HUES6 (cell line): Measurements from ENCODE around the gene NFKBIA.
"Not testable (repeated sequence)": the region's sequence is repeated elsewhere in the genome, so short reads cannot be mapped to it uniquely, and the experiment has no call there.

Experiments used
- H3K27ac ChIP-seq: 2 replicates; pipeline ENCODE4 v1.7.0; 2013; ENCODE audit warnings: low read depth, mild to moderate bottlenecking, low read length, inconsistent platforms
- H3K27me3 ChIP-seq: 2 replicates; pipeline ENCODE4 v1.6.1; 2013; ENCODE audit warnings: low read length; ENCODE audit not compliant: control insufficient read depth, insufficient read depth
- H3K36me3 ChIP-seq: 2 replicates; pipeline ENCODE4 v1.6.1; 2013; ENCODE audit warnings: low read length; ENCODE audit not compliant: control insufficient read depth, insufficient read depth
- H3K4me1 ChIP-seq: 2 replicates; pipeline ENCODE4 v1.6.1; 2013; ENCODE audit warnings: low read length; ENCODE audit not compliant: control insufficient read depth, insufficient read depth
- H3K4me3 ChIP-seq: 2 replicates; pipeline ENCODE4 v1.5.1; 2013; ENCODE audit warnings: low read depth, low read length
- H3K9ac ChIP-seq: one replicate; pipeline ENCODE4 v1.6.1; 2013; ENCODE audit warnings: mild to moderate bottlenecking, low read length
- H3K9me3 ChIP-seq: 2 replicates; pipeline ENCODE4 v1.6.1; 2013; ENCODE audit warnings: low read depth, low read length; ENCODE audit not compliant: control insufficient read depth, insufficient read depth

Gene NFKBIA

DNA sequence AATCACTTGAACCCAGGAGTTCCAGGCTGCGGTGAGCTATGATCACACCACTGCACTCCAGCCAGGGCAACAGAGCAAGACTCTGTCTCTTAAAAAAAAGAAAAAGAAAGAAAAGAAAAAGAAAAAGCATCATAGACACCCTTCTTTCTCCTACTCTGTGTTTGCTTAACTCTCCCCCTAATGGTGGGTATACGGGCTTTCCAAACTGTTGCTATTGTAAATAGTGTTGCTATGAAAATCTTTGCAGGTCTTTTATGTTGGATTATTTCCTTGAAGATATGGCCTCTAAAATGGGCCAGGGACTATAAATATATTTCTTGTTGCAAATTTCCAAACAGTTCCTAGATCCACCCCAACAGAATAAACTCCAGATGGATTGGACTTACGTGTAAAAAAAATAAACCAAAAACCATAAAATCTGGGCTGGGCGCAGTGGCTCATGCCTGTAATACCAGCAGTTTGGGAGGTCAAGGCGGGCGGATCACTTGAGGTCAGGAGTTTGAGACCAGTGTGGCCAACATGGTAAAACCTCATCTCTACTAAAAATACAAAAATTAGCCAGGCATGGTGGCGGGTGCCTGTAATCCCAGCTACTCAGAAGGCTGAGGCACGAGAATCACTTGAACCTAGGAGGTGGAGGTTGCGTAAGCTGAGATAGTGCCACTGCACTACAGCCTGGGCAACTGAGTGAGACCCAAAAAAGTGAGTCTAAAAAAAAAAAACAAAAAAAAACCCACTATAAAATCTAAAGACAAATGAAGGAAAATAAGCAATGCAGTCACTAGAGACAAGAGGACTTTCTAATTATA, 25.9 kb downstream of the NFKBIA start:
- Histone ChIP-seq H3K9ac (no peak overlapping the region), H3K36me3 (no peaks in the 10 kb centered on the region), H3K9me3 (no peaks in the 10 kb centered on the region), H3K27ac (no peak overlapping the region), H3K4me3 (no peak overlapping the region), H3K27me3 (no peaks in the 10 kb centered on the region), H3K4me1 (peaks cover 5% of the 10 kb centered on the region; the same call in 1 of the 2 replicates)

DNA sequence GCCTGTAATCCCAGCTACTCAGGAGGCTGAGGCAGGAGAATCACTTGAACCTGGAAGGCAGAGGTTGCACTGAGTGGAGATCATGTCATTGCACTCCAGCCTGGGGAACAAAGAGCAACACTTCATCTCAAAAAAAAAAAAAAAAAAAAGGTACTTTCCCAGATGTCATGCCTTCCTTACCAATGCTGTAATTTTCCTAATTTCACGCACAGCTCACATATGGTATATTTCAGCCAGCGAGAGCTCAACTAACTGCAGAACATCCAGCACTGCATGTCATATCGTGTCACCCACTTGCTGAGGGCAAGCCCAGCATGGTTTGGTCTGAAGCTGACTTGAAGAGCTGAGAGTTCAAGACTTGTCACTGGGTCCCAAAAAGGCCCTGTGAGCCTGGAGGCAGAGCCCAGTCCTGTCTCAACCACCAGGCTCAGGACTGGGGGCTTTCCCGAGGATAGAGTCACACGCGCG, 29.0 kb downstream of the NFKBIA start:
- Histone ChIP-seq H3K9ac (no peak overlapping the region), H3K4me1 (peaks cover 5% of the 10 kb centered on the region; the same call in 1 of the 2 replicates), H3K4me3 (no peak overlapping the region), H3K9me3 (peaks cover 2% of the 10 kb centered on the region; the same call in 1 of the 2 replicates), H3K36me3 (no peaks in the 10 kb centered on the region), H3K27me3 (no peaks in the 10 kb centered on the region), H3K27ac (no peak overlapping the region)

- Histone ChIP-seq H3K9ac (no peak overlapping the region), H3K27ac (no peak overlapping the region; the same call in 1 of the 2 replicates), H3K36me3 (no peaks in the 10 kb centered on the region), H3K27me3 (no peaks in the 10 kb centered on the region), H3K4me3 (no peak overlapping the region), H3K9me3 (peaks cover 2% of the 10 kb centered on the region; the same call in 1 of the 2 replicates), H3K4me1 (peaks cover 5% of the 10 kb centered on the region; the same call in 1 of the 2 replicates)
Measured at GRCh38 chr14:35374263-35374712, 30.3 kb downstream of the NFKBIA start.

- not testable (repeated sequence) for H3K36me3 ChIP-seq
Measured at GRCh38 chr14:35373208-35373607, 31.3 kb downstream of the NFKBIA start.

GRCh38 chr14:35370969-35371368, 33.6 kb downstream of the NFKBIA start:
- Histone ChIP-seq H3K27ac (no peak overlapping the region), H3K9ac (no peak overlapping the region), H3K27me3 (no peaks in the 10 kb centered on the region), H3K36me3 (no peaks in the 10 kb centered on the region), H3K4me1 (peaks cover 28% of the 10 kb centered on the region), H3K9me3 (peaks cover 2% of the 10 kb centered on the region; the same call in 1 of the 2 replicates), H3K4me3 (no peak overlapping the region)

More at GRCh38 chr14:35373208-35373607, 31.3 kb downstream of the NFKBIA start:
- not testable (repeated sequence) for H3K27ac ChIP-seq, H3K9ac ChIP-seq, H3K27me3 ChIP-seq, H3K9me3 ChIP-seq, H3K4me3 ChIP-seq
- H3K4me1 ChIP-seq, result peaks cover 13% of the 10 kb centered on the region; the same call in 1 of the 2 replicates

DNA sequence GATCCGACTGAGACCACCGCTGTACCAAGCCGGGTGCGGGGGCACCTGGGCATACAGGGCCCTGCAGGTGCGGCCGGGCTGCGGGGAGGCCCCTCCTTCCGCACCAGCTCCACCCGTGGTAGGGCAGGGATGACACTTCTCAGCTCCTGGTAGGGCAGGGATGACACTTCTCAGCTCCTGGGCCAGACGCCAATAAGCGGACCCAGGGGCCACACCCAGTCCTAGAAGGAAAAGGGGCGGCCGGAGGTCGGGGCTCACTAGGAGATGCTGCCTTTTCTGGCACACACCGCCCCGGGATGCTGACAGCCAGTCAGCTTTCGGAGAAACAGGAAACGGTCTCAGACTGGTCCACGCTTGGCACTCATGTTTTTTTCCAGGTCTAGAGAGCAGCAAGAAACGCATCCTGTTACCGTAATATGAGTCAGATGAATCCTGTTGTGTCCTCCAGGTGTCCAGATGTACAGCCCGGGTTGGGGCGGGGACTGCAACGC, 34.8 kb downstream of the NFKBIA start:
- peaks cover 2% of the 10 kb centered on the region; the same call in 1 of the 2 replicates for H3K9me3 ChIP-seq
- H3K4me3 ChIP-seq, result no peak overlapping the region
- no peaks in the 10 kb centered on the region for H3K27me3 ChIP-seq
- no peaks in the 10 kb centered on the region for H3K36me3 ChIP-seq
- H3K9ac ChIP-seq, result no peak overlapping the region
- H3K4me1 ChIP-seq, result peaks cover 28% of the 10 kb centered on the region
- H3K27ac ChIP-seq, result no peak overlapping the region

GRCh38 chr14:35368583-35369392, 35.8 kb downstream of the NFKBIA start:
- H3K9ac ChIP-seq, result no peak overlapping the region
- H3K36me3 ChIP-seq, result no peaks in the 10 kb centered on the region
- no peaks in the 10 kb centered on the region for H3K27me3 ChIP-seq
- peaks cover 2% of the 10 kb centered on the region; the same call in 1 of the 2 replicates for H3K9me3 ChIP-seq
- no peak overlapping the region for H3K4me3 ChIP-seq
- H3K4me1 ChIP-seq, result peaks cover 22% of the 10 kb centered on the region
- H3K27ac ChIP-seq, result no peak overlapping the region; the same call in 1 of the 2 replicates

DNA sequence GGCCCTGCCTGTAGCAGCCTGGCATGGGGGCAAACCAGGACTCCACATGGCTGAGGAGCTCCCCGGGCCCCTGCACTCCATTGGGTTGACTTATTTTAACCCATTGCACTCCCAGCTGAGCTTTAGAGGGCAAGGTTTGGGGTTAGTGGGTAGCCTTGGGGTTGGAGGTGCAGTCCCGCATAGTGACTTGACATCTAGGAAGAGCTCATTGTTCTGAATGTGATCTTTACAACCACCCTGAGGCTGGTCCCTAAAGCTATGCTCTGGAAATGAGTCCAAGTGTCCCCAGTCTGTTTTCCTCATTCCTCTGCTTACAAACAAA, 36.4 kb downstream of the NFKBIA start:
- H3K27ac ChIP-seq, result no peak overlapping the region; the same call in 1 of the 2 replicates
- peaks cover 2% of the 10 kb centered on the region; the same call in 1 of the 2 replicates for H3K9me3 ChIP-seq
- no peaks in the 10 kb centered on the region for H3K27me3 ChIP-seq
- H3K4me3 ChIP-seq, result no peak overlapping the region
- H3K36me3 ChIP-seq, result no peaks in the 10 kb centered on the region
- peaks cover 22% of the 10 kb centered on the region for H3K4me1 ChIP-seq
- peak overlapping the region; percentile 21 for H3K9ac ChIP-seq

GRCh38 chr14:35367056-35367372, 37.5 kb downstream of the NFKBIA start:
- Histone ChIP-seq H3K9me3 (peaks cover 2% of the 10 kb centered on the region; the same call in 1 of the 2 replicates), H3K27me3 (no peaks in the 10 kb centered on the region), H3K27ac (peak overlapping the region; percentile 63; the same call in 1 of the 2 replicates), H3K4me3 (no peak overlapping the region), H3K9ac (peak overlapping the region; percentile 38), H3K36me3 (no peaks in the 10 kb centered on the region), H3K4me1 (peaks cover 22% of the 10 kb centered on the region)

DNA sequence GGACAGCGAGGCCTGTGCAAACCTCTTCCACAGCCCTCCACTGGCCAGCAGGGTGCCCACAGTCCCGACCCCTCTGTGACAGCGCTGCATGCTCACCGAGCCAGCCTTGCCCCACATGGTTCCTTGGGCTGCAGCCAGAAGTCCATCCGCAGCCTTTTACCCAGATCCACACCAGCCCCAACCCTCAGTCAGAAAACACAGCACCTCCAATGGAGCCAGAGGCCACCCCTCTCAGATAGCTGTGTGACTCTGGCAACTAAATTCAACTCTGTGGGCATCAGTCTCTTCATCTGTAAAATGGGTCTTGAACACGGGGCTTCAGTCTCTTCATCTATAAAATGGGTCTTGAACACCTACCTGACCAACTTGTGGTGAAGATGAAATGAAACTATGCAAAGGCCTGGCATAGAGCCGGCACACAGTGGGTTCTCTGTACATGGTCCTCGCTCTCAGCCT, 38.0 kb downstream of the NFKBIA start:
- Histone ChIP-seq H3K4me1 (peaks cover 22% of the 10 kb centered on the region), H3K4me3 (no peak overlapping the region), H3K36me3 (no peaks in the 10 kb centered on the region), H3K27me3 (no peaks in the 10 kb centered on the region), H3K9ac (no peak overlapping the region), H3K27ac (no peak overlapping the region), H3K9me3 (peaks cover 2% of the 10 kb centered on the region; the same call in 1 of the 2 replicates)
